ENCODE results near the gene GTPBP1.

GTPBP1 gene

DNA sequence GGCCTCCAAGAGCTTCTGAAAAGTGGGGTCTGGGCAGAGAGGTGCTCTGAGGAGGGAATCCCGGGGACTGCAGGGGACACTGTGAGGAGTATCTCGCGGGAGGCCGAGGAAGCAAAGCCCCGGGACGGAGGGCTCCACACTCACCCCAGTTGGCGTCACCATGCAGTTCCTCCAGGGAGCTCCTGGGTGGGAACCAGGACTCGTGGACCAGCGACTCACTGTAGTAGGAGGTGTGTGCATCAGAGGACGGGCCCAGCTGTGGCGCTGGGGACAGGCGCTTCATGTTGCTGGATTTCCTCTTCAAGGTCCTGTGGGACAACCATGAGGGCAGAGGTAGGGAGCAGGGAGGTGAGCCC lies 45.3 kb downstream of the GTPBP1 start:
- no peak for DNase-seq (ENCODE audit: low read depth, low spot score)
- Histone ChIP-seq H3K9ac (ENCODE audit: insufficient read length, low read depth) (no peak overlapping the region), H3K9me3 (ENCODE audit: insufficient read depth, low read length) (no peaks in the 10 kb centered on the region), H3K4me3 (ENCODE audit: insufficient read length, low read depth) (no peak overlapping the region), H3K4me1 (ENCODE audit: insufficient read depth, insufficient read length) (no peaks in the 10 kb centered on the region), H3K36me3 (ENCODE audit: insufficient read depth, insufficient read length, low read length) (peaks cover 47% of the 10 kb centered on the region), H3K27me3 (ENCODE audit: insufficient read depth, insufficient read length) (peaks cover 4% of the 10 kb centered on the region)
- no peak for TF ChIP-seq SUZ12 (IDR thresholded peaks at IDR 0.05; ENCODE audit: extremely low read depth, insufficient read depth, insufficient read length)
- no peak for TF ChIP-seq ZNF274 (IDR thresholded peaks at IDR 0.05; ENCODE audit: low read depth, low read length)
- no peak for TF ChIP-seq YY1 (IDR thresholded peaks at IDR 0.05; ENCODE audit: insufficient read depth, insufficient read length)

DNA sequence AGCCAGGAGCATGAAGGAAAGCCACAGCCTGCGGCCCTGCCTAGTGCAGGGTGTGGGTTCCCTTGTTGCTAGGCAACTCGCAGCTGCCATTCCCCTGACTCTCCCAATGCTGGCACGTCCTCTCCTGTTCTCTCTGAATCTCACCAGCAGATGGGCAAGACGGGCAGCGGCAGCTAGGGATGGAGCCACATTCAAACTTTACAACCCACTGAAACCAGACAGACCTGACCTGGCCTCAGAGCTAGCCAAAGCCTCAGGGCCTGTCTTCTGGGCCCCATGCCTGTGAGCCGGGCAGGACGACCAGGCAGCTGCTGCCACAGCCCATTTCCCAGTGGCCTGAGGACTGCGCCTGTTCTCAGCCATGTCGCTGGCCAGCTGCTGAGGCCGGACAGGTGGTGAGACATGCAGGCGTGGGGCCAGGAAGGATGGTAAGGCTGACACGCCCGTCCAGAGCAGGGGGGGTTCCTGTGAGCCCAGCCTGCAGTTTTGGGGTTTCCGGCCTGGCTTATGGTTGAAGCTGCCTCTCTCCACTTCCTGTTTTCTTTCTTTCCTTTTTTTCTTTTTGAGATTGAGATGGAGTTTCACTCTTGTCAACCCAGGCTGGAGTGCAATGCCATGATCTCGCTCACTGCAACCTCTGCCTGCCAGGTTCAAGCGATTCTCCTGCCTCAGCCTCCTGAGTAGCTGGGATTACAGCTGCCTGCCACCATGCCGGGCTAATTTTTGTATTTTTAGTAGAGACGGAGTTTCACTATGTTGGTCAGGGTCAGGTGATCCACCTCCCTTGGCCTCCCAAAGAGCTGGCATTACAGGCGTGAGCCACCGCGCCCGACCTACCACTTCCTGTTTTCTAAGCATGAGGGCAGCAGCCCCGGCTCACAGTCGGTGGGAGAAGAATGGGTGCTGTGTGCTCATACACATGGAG lies 45.9 kb downstream of the GTPBP1 start:
- no peak for DNase-seq (ENCODE audit: low read depth, low spot score)
- Histone ChIP-seq H3K4me3 (ENCODE audit: insufficient read length, low read depth) (no peak overlapping the region), H3K4me1 (ENCODE audit: insufficient read depth, insufficient read length) (no peaks in the 10 kb centered on the region)

DNA sequence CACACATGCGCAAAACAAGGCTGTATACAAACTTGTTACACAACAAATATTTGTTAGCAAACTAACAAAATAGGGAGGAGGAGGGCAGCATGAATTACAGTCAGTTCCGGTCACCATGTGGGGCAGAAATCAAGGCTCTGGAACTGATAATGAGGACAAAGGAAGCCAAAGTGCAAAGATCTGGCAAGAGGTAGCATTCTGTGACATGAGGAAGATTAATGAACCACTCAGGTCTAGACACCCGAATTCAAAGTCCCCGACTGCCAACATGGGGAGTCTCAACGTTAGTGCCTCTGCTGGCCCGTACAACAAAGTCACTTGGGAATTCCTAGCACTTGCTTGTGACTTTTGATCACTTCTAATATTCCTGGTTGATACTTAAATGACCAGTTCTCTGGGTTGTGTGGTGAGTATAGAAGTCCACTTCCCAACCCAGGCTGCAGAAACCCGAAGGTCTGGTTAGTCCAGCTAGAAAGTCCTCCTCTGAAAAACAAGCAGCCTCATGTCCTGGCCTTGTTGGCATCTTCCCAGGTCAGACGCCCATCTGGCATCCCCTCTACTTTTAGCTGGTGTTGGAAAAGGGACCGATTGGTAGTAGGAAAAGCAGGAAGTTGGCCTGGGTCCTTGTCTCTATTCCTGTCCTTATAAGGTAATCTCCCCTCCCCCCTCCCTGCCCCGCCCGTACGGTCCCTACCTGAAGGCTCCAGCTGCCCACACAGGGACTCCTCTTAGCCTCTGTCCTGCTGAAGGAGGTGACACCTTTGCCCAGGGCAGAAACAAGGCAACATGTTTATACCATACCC lies 48.4 kb downstream of the GTPBP1 start:
- DNase-seq (ENCODE audit: low read depth, low spot score) = no peak
- no peak overlapping the region for H3K9ac ChIP-seq (ENCODE audit: insufficient read length, low read depth)
- no peak for TF ChIP-seq YY1 (IDR thresholded peaks at IDR 0.05; ENCODE audit: insufficient read depth, insufficient read length)
- TF ChIP-seq ZNF274 (IDR thresholded peaks at IDR 0.05; ENCODE audit: low read depth, low read length) = no peak
- TF ChIP-seq SUZ12 (IDR thresholded peaks at IDR 0.05; ENCODE audit: extremely low read depth, insufficient read depth, insufficient read length) = no peak

More for the DNA sequence above, 45.9 kb downstream of the GTPBP1 start:
- Histone ChIP-seq H3K9ac (ENCODE audit: insufficient read length, low read depth) (no peak overlapping the region), H3K9me3 (ENCODE audit: insufficient read depth, low read length) (no peaks in the 10 kb centered on the region), H3K36me3 (ENCODE audit: insufficient read depth, insufficient read length, low read length) (peaks cover 47% of the 10 kb centered on the region), H3K27me3 (ENCODE audit: insufficient read depth, insufficient read length) (peaks cover 8% of the 10 kb centered on the region)
- no peak for TF ChIP-seq YY1 (IDR thresholded peaks at IDR 0.05; ENCODE audit: insufficient read depth, insufficient read length)
- TF ChIP-seq SUZ12 (IDR thresholded peaks at IDR 0.05; ENCODE audit: extremely low read depth, insufficient read depth, insufficient read length) = no peak
- no peak for TF ChIP-seq ZNF274 (IDR thresholded peaks at IDR 0.05; ENCODE audit: low read depth, low read length)

DNA sequence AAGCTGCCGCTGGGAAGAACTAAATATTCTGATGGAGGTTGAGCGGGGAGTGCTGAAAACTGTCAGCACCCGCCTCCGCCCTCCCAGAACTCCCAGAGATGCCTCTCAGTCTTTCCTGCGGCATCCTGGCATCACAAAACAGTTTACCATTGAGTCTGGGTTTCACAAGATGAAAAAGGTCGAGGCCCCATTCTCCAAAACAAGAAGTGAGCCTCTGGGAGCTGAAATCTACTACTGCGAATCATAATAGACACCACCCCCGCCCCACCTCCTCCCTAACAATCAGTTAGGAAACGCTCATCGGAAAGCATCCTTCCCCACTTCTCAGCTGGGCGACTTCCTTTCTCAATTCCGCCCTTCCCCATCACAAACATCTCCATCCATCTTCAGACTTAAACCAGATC lies 49.0 kb downstream of the GTPBP1 start:
- Histone ChIP-seq H3K27me3 (ENCODE audit: insufficient read depth, insufficient read length) (peaks cover 14% of the 10 kb centered on the region), H3K9me3 (ENCODE audit: insufficient read depth, low read length) (no peaks in the 10 kb centered on the region), H3K36me3 (ENCODE audit: insufficient read depth, insufficient read length, low read length) (peaks cover 29% of the 10 kb centered on the region), H3K4me1 (ENCODE audit: insufficient read depth, insufficient read length) (peaks cover 2% of the 10 kb centered on the region), H3K9ac (ENCODE audit: insufficient read length, low read depth) (peak overlapping the region; percentile 50), H3K4me3 (ENCODE audit: insufficient read length, low read depth) (peak overlapping the region; percentile 70)
- TF ChIP-seq ZNF274 (IDR thresholded peaks at IDR 0.05; ENCODE audit: low read depth, low read length) = no peak
- no peak for TF ChIP-seq YY1 (IDR thresholded peaks at IDR 0.05; ENCODE audit: insufficient read depth, insufficient read length)
- TF ChIP-seq SUZ12 (IDR thresholded peaks at IDR 0.05; ENCODE audit: extremely low read depth, insufficient read depth, insufficient read length) = no peak
- DNase-seq (ENCODE audit: low read depth, low spot score) = no peak

More for the DNA sequence above, 48.4 kb downstream of the GTPBP1 start:
- Histone ChIP-seq H3K4me3 (ENCODE audit: insufficient read length, low read depth) (no peak overlapping the region), H3K27me3 (ENCODE audit: insufficient read depth, insufficient read length) (peaks cover 14% of the 10 kb centered on the region), H3K36me3 (ENCODE audit: insufficient read depth, insufficient read length, low read length) (peaks cover 35% of the 10 kb centered on the region), H3K4me1 (ENCODE audit: insufficient read depth, insufficient read length) (no peaks in the 10 kb centered on the region), H3K9me3 (ENCODE audit: insufficient read depth, low read length) (no peaks in the 10 kb centered on the region)

DNA sequence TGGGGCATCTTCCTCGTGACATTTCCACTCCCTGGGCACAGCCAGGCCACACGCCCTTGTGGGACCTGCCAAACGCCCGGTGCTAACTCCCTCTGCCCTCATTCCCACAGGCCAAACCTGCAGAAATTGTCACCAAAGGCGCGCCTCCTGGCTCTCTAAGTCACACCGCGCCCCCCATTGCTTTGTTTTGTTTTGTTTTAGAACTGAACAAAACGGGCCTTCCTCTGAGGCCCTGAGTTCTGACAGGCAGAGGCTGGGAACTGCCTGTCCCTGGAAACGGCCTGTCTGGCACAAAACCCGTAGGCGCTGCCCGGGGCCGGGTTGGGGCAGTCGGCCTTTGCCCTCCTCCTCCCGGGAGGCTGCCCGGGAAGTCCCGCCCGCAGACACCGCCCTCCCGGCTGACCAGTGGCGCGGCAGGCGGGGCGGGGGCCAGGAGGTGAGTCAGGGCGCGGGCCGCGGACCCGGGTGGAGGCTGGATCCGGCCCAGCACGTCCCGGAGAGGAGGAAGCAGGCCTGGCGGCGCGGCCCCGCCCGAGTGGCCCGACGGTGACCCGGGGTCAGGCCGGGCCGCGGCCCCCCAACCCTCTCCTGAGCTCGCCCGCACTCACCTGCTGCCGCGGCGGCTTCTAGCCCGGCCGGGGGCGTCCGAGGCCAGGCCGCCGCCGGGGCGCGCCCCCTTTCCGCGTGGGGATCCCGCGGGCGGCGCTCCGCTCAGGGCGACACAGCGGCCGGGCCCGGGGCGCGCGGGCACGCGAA lies 49.6 kb downstream of the GTPBP1 start:
- peaks cover 3% of the 10 kb centered on the region for H3K4me1 ChIP-seq (ENCODE audit: insufficient read depth, insufficient read length)
- DNase-seq (ENCODE audit: low read depth, low spot score) = no peak
- H3K9ac ChIP-seq (ENCODE audit: insufficient read length, low read depth) = peak overlapping the region; percentile 67
- H3K36me3 ChIP-seq (ENCODE audit: insufficient read depth, insufficient read length, low read length) = peaks cover 24% of the 10 kb centered on the region
- no peaks in the 10 kb centered on the region for H3K9me3 ChIP-seq (ENCODE audit: insufficient read depth, low read length)
- peak overlapping the region; percentile 70 for H3K4me3 ChIP-seq (ENCODE audit: insufficient read length, low read depth)
- TF ChIP-seq YY1 (IDR thresholded peaks at IDR 0.05; ENCODE audit: insufficient read depth, insufficient read length) = no peak
- TF ChIP-seq ZNF274 (IDR thresholded peaks at IDR 0.05; ENCODE audit: low read depth, low read length) = no peak
- no peak for TF ChIP-seq SUZ12 (IDR thresholded peaks at IDR 0.05; ENCODE audit: extremely low read depth, insufficient read depth, insufficient read length)
- peaks cover 14% of the 10 kb centered on the region for H3K27me3 ChIP-seq (ENCODE audit: insufficient read depth, insufficient read length)

DNA sequence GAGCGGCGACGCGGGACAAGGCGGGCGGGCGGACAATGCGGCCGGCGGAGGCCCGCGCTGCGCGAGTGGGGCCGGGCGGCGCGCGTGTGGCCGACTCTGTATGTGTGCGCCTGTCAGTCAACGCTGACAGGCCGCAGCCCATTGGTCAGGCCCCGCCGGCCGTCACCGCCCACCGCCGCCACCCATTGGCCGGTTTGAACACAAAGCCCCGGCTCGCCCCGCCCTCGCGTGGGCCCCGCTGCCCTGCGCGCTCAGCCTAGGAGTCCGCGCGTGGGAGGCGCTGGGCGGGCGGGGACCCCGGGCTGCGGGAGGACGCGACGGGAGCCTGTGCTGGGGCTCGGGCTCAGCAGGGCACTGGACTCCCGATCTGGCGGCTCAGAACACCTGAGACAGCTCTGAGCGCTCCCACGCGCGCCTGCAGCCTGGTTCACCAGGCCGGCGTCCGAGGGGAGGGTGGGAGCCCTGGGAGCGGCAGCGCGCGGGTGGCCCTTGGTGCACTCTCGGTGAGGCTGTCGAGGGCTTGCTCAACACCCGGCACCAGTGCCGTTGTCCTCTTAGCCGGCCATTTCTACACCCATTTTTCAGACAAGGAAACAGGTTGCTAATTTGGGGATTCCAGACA lies 50.3 kb downstream of the GTPBP1 start, which contains the start of gene SUN2:
Gene SUN2 (minus strand): TSS at position 88 of the 622 bp plus-strand sequence. CDS start 3,370 bp downstream, outside the sequence.
- Histone ChIP-seq H3K36me3 (ENCODE audit: insufficient read depth, insufficient read length, low read length) (peaks cover 17% of the 10 kb centered on the region), H3K9me3 (ENCODE audit: insufficient read depth, low read length) (no peaks in the 10 kb centered on the region), H3K27me3 (ENCODE audit: insufficient read depth, insufficient read length) (peaks cover 14% of the 10 kb centered on the region), H3K9ac (ENCODE audit: insufficient read length, low read depth) (peak within 1 kb of the TSS; percentile 76), H3K4me1 (ENCODE audit: insufficient read depth, insufficient read length) (peaks cover 6% of the 10 kb centered on the region), H3K4me3 (ENCODE audit: insufficient read length, low read depth) (peak within 1 kb of the TSS; percentile 70)
- no peak for DNase-seq (ENCODE audit: low read depth, low spot score)
- TF ChIP-seq ZNF274 (IDR thresholded peaks at IDR 0.05; ENCODE audit: low read depth, low read length) = no peak
- TF ChIP-seq YY1 (IDR thresholded peaks at IDR 0.05; ENCODE audit: insufficient read depth, insufficient read length) = no peak
- no peak for TF ChIP-seq SUZ12 (IDR thresholded peaks at IDR 0.05; ENCODE audit: extremely low read depth, insufficient read depth, insufficient read length)
